OCI-LY1 (cell line): ENCODE results near the gene RASAL2.

Experiments
- H2AFZ ChIP-seq: fragments of 200-600 bp; sonication (generic), shearing (Covaris generic); 2 replicates; pipeline ENCODE4 v1.6.0; 2014; ENCODE audit warnings: antibody characterized with exemption, mild to moderate bottlenecking, low read length
- H3F3A ChIP-seq: fragments of 200-600 bp; sonication (generic), shearing (Covaris generic); 2 replicates; pipeline ENCODE4 v1.6.0; 2014; ENCODE audit warnings: mild to moderate bottlenecking, antibody characterized with exemption, low read length, moderate library complexity; ENCODE audit not compliant: insufficient read depth
- H3K27ac ChIP-seq: fragments of 200-600 bp; sonication (generic); 2 replicates; pipeline ENCODE4 v1.5.1; 2014; ENCODE audit warnings: low read length, mixed run types, mild to moderate bottlenecking, low read depth; ENCODE audit not compliant: poor library complexity, severe bottlenecking
- H3K27me3 ChIP-seq: fragments of 200-600 bp; sonication (generic); 2 replicates; pipeline ENCODE4 v1.6.0; 2014; ENCODE audit warnings: antibody characterized with exemption, mild to moderate bottlenecking, low read length, moderate library complexity; ENCODE audit not compliant: insufficient read depth
- H3K36me3 ChIP-seq: fragments of 200-600 bp; sonication (generic); 2 replicates; pipeline ENCODE4 v1.6.1; 2014; ENCODE audit warnings: mild to moderate bottlenecking, antibody characterized with exemption, low read length, moderate library complexity, mixed read lengths; ENCODE audit not compliant: insufficient read depth
- H3K4me1 ChIP-seq: fragments of 200-600 bp; sonication (generic); 2 replicates; pipeline ENCODE4 v1.5.1; 2014; ENCODE audit warnings: mild to moderate bottlenecking, low read length, moderate library complexity; ENCODE audit not compliant: insufficient read depth, severe bottlenecking
- H3K4me2 ChIP-seq: fragments of 200-600 bp; sonication (generic), shearing (Covaris generic); 2 replicates; pipeline ENCODE4 v1.6.1; 2014; ENCODE audit warnings: low read length
- H3K4me3 ChIP-seq: fragments of 200-600 bp; sonication (generic); 2 replicates; pipeline ENCODE4 v1.5.1; 2014; ENCODE audit warnings: low read length, low read depth, mild to moderate bottlenecking, mixed read lengths; ENCODE audit not compliant: poor library complexity, severe bottlenecking
- H3K79me2 ChIP-seq: fragments of 200-600 bp; shearing (Covaris generic); 2 replicates; pipeline ENCODE4 v1.6.1; 2016; ENCODE audit warnings: mixed run types, low read length, mixed read lengths; ENCODE audit not compliant: insufficient read depth
- H3K9ac ChIP-seq: fragments of 200-600 bp; sonication (generic), shearing (Covaris generic); 2 replicates; pipeline ENCODE4 v1.6.1; 2014; ENCODE audit warnings: mild to moderate bottlenecking, low read length, mixed read lengths
- H3K9me2 ChIP-seq: fragments of 200-600 bp; sonication (generic), shearing (Covaris generic); 2 replicates; pipeline ENCODE4 v1.6.1; 2014; ENCODE audit warnings: low read depth, mild to moderate bottlenecking, low read length, mixed read lengths
- H3K9me3 ChIP-seq: fragments of 200-600 bp; shearing (Covaris generic); 2 replicates; pipeline ENCODE4 v1.6.1; 2014; ENCODE audit warnings: low read length, mixed read lengths
- H4K20me1 ChIP-seq: fragments of 200-600 bp; sonication (generic), shearing (Covaris generic); 2 replicates; pipeline ENCODE4 v1.6.0; 2016; ENCODE audit warnings: mild to moderate bottlenecking, low read length; ENCODE audit not compliant: insufficient read depth
- CTCF ChIP-seq: fragments of 200-600 bp; sonication (generic), shearing (Covaris generic); IDR thresholded peaks from 2 replicates; pipeline ENCODE4 v1.5.1; 2017; ENCODE audit warnings: mild to moderate bottlenecking, antibody characterized with exemption, low read length, moderate library complexity, mixed read lengths
- EZH2 ChIP-seq: fragments of 200-600 bp; sonication (generic), shearing (Covaris generic); IDR thresholded peaks from 2 replicates; pipeline ENCODE4 v1.8.0; 2017; ENCODE audit warnings: borderline replicate concordance, mixed run types, mild to moderate bottlenecking, antibody characterized with exemption, low read length, moderate library complexity, mixed read lengths

The RASAL2 gene

GRCh38 chr1:178358456-178358855 lies 264.6 kb downstream of the RASAL2 start:
- Histone ChIP-seq H3K4me1 (no peaks in the 10 kb centered on the region), H3K4me2 (no peak overlapping the region), H3K9ac (no peak overlapping the region), H4K20me1 (no peaks in the 10 kb centered on the region), H3K27me3 (no peaks in the 10 kb centered on the region), H3K9me3 (no peaks in the 10 kb centered on the region), H3F3A (no peaks in the 10 kb centered on the region), H3K36me3 (no peaks in the 10 kb centered on the region), H3K27ac (no peak overlapping the region), H3K4me3 (no peak overlapping the region), H2AFZ (no peak overlapping the region), H3K79me2 (no peaks in the 10 kb centered on the region), H3K9me2 (no peaks in the 10 kb centered on the region)
- TF ChIP-seq CTCF (no peak), EZH2 (no peak)

DNA sequence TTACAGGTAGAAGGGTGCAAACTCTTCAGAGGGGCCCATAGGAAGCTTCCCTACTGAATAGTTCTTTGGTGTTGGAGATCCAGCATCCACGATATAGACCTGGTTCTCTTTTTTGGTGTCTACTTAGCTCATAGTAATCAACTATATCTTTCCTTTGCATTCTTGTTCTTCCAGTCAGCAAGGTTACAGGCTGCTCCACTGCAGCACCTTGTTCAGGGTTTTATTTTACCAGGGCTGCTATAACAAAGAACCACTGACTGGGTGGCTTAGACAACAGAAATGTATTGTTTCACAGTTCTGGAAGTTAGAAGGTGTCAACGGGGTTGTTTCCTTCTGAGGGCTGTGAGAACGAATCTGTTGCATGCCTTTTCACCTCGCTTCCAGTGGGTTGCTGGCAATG lies 266.5 kb downstream of the RASAL2 start:
- H3K79me2 ChIP-seq: no peaks in the 10 kb centered on the region
- no peaks in the 10 kb centered on the region for H4K20me1 ChIP-seq
- TF ChIP-seq EZH2: no peak
- TF ChIP-seq CTCF: no peak
- H3K4me2 ChIP-seq: no peak overlapping the region
- H3K4me1 ChIP-seq: no peaks in the 10 kb centered on the region
- H3K4me3 ChIP-seq: no peak overlapping the region
- no peaks in the 10 kb centered on the region for H3F3A ChIP-seq
- H3K9me3 ChIP-seq: no peaks in the 10 kb centered on the region
- H2AFZ ChIP-seq: no peak overlapping the region
- no peak overlapping the region for H3K27ac ChIP-seq
- H3K27me3 ChIP-seq: no peaks in the 10 kb centered on the region
- H3K9me2 ChIP-seq: no peaks in the 10 kb centered on the region
- H3K9ac ChIP-seq: no peak overlapping the region
- no peaks in the 10 kb centered on the region for H3K36me3 ChIP-seq

DNA sequence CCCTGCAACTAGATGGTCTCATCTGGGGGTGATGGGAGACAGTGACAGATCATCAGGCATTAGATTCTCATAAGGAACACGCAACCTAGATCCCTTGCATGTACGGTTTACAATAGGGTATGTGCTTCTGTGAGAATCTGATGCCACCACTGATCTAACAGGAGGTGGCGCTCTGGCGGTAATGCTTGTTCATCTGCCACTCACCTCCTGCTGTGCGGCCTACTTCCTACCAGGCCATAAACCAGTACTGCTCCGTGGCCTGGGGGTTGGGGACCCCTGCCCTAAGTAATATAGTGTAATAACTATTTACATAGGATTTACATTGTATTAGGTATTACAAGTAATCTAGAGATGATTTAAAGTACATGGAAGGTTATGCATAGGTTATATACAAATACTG lies 267.9 kb downstream of the RASAL2 start:
- H3K4me3 ChIP-seq: no peak overlapping the region
- no peak overlapping the region for H3K4me2 ChIP-seq
- no peaks in the 10 kb centered on the region for H4K20me1 ChIP-seq
- no peaks in the 10 kb centered on the region for H3K36me3 ChIP-seq
- TF ChIP-seq EZH2 (no peak), CTCF (peak; percentile 60; the same call in 1 of the 2 replicates)
- no peaks in the 10 kb centered on the region for H3K4me1 ChIP-seq
- no peaks in the 10 kb centered on the region for H3K27me3 ChIP-seq
- H3K9me2 ChIP-seq: no peaks in the 10 kb centered on the region
- H2AFZ ChIP-seq: no peak overlapping the region
- no peak overlapping the region for H3K9ac ChIP-seq
- no peaks in the 10 kb centered on the region for H3K9me3 ChIP-seq
- H3F3A ChIP-seq: no peaks in the 10 kb centered on the region
- no peaks in the 10 kb centered on the region for H3K79me2 ChIP-seq
- no peak overlapping the region for H3K27ac ChIP-seq
